Raji (cell line): ENCODE measurements around the gene AAK1.

Experiments used
- POLR2A ChIP-seq: IDR thresholded peaks from 2 replicates; pipeline ENCODE4 v1.6.1; 2011; ENCODE audit warnings: low read depth, low read length, control low read depth; ENCODE audit not compliant: insufficient read depth

AAK1 gene

GRCh38 chr2:69546646-69547045, 96.9 kb downstream of the AAK1 start:
- TF ChIP-seq POLR2A = no peak

GRCh38 chr2:69545477-69545932, 98.0 kb downstream of the AAK1 start:
- no peak for TF ChIP-seq POLR2A

- no peak for TF ChIP-seq POLR2A
Observed at GRCh38 chr2:69544951-69545350, 98.6 kb downstream of the AAK1 start.

- no peak for TF ChIP-seq POLR2A
Observed at GRCh38 chr2:69539549-69539908, 104.0 kb downstream of the AAK1 start.

- no peak for TF ChIP-seq POLR2A
Observed at GRCh38 chr2:69538872-69539548, 104.5 kb downstream of the AAK1 start.

- no peak for TF ChIP-seq POLR2A
Observed at GRCh38 chr2:69538249-69538648, 105.3 kb downstream of the AAK1 start.

GRCh38 chr2:69535817-69536241, 107.7 kb downstream of the AAK1 start:
- no peak for TF ChIP-seq POLR2A

- TF ChIP-seq POLR2A = no peak
Observed at GRCh38 chr2:69531186-69531585, 112.4 kb downstream of the AAK1 start.

- no peak for TF ChIP-seq POLR2A
Observed at GRCh38 chr2:69529480-69529879, 114.1 kb downstream of the AAK1 start.

- no peak for TF ChIP-seq POLR2A
Observed at GRCh38 chr2:69525261-69525660, 118.3 kb downstream of the AAK1 start.

GRCh38 chr2:69524799-69525198, 118.7 kb downstream of the AAK1 start:
- TF ChIP-seq POLR2A = no peak

GRCh38 chr2:69521747-69522146, 121.8 kb downstream of the AAK1 start:
- TF ChIP-seq POLR2A = no peak

- no peak for TF ChIP-seq POLR2A
Observed at GRCh38 chr2:69518841-69519240, 124.7 kb downstream of the AAK1 start.

- TF ChIP-seq POLR2A = no peak
Observed at GRCh38 chr2:69517410-69517809, 126.1 kb downstream of the AAK1 start.

- no peak for TF ChIP-seq POLR2A
Observed at GRCh38 chr2:69514819-69515218, 128.7 kb downstream of the AAK1 start.

- TF ChIP-seq POLR2A = no peak
Observed at GRCh38 chr2:69514406-69514805, 129.1 kb downstream of the AAK1 start.

- TF ChIP-seq POLR2A = no peak
Observed at GRCh38 chr2:69512446-69512845, 131.1 kb downstream of the AAK1 start.
